Heart right ventricle (tissue), 16 donors: ENCODE data around the gene CYP27A1. TPM values are rescaled to one million over a fixed set of nuclear protein-coding genes. Genes with fewer than 3 reads are reported as not detected.

Source experiments
- ATAC-seq, 8 donors: fragments of 200-7000 bp; cut with Tn5 transposase; one replicate each; pipeline ENCODE4 v1.9.1; 2020; ENCODE audit warnings: mild to moderate bottlenecking in 8 of 8, moderate library complexity in 8 of 8, moderate number of reproducible peaks in 1 of 8
- DNase-seq, 2 donors: peaks; one replicate each; pipeline ENCODE4 v3.0.0-alpha.2; 2020
- H3K27ac ChIP-seq, 10 donors: fragments of 200-600 bp; sonication (generic) in 2 of 10; one replicate each; pipeline versions ENCODE4 v1.5.0 to v1.8.0; 2020 to 2022; ENCODE audit warnings: mild to moderate bottlenecking in 3 of 10
- H3K27me3 ChIP-seq, 7 donors: fragments of 200-600 bp; one replicate each; pipeline ENCODE4 v1.8.0; 2021 to 2022; ENCODE audit warnings: mild to moderate bottlenecking in 2 of 7
- H3K36me3 ChIP-seq, 9 donors: fragments of 200-600 bp; sonication (generic) in 1 of 9; one replicate each; pipeline versions ENCODE4 v1.5.0 to v1.8.0; 2020 to 2022; ENCODE audit warnings: mild to moderate bottlenecking in 2 of 9
- H3K4me1 ChIP-seq, 9 donors: fragments of 200-600 bp; sonication (generic) in 1 of 9; one replicate each; pipeline versions ENCODE4 v1.5.0 to v1.8.0; 2020 to 2022; ENCODE audit warnings: mild to moderate bottlenecking in 4 of 9
- H3K4me3 ChIP-seq, 10 donors: fragments of 200-600 bp; sonication (generic) in 2 of 10; one replicate each; pipeline versions ENCODE4 v1.5.0 to v1.8.0; 2020 to 2022; ENCODE audit warnings: mild to moderate bottlenecking in 7 of 10, moderate library complexity in 2 of 10
- H3K9me3 ChIP-seq, 11 donors: fragments of 200-600 bp in 10 of 11; sonication (generic) in 2 of 11; one replicate each; pipeline versions ENCODE4 v1.5.0 to v1.8.0; 2013 to 2022; ENCODE audit warnings: mild to moderate bottlenecking in 2 of 11, control low read depth in 1 of 11, moderate library complexity in 1 of 11
- WGBS, 2 donors: extraction: QIAGEN DNeasy Blood & Tissue Kit; methylation state at CpG; one replicate each; pipeline ENCODE4 v1.1.7; 2013; ENCODE audit warnings: inconsistent platforms in 1 of 2; 5-methylcytosine and 5-hydroxymethylcytosine counted together
- intact Hi-C, 10 donors: fragments of 100-400 bp; cut with DNase I; formaldehyde crosslinking; loops; one replicate each; pipeline versions ENCODE4 v1.11.1 to v1.14.2; 2022
- polyA plus RNA-seq, 2 donors: library from polyadenylated mRNA; stranded (reverse); fragments of 200-250 nt; gene quantifications; one replicate each; pipeline ENCODE4 v1.2.3, GENCODE V29; 2013
- total RNA-seq, 10 donors: library from RNA; stranded (reverse); fragmentation: NEBNext Ultra II Directional in 3 of 10; extraction: Animal tissue kit (Norgen Biotek cat#: 25700) in 3 of 10; gene quantifications; one replicate each; pipeline versions ENCODE4 v1.2.1 to v1.2.4, GENCODE V29; 2021 to 2023
- TF ChIP-seq, protein P1 (sequence below), 9 donors: fragments of 200-600 bp; sonication (generic) in 2 of 9; IDR thresholded peaks; one replicate each; pipeline versions ENCODE4 v1.5.0 to v1.8.0; 2021 to 2022; ENCODE audit warnings: antibody characterized with exemption in 9 of 9, mild to moderate bottlenecking in 5 of 9, moderate library complexity in 1 of 9
- donor health status: Arrhythmogenic right ventricular cardiomyopathy.
- donor health status: ischemic (EF 13 %, LVEDD 7.1; RV severe dilation, severe dysfunction).
- donor health status: healthy with polysubstance abuse.
- donor health status: DM: no; HTN: yes; CAD: no.
- donor health status: DM: no; HTN: no; CAD: no.
- donor health status: ischemic (EF 25% LVEDD 6.9; RV normal size, moderate dysfunction).
- donor health status: ischemic (EF 25% LVEDD 5.7; RV mildly dilated, moderate dysfunction).
- donor health status: healthy.
- donor health status: DM: yes; HTN: yes; CAD: no.
- donor health status: Ischemic cardiomyopathy.
- donor health status: ischemic (EF 35%, LVEDD 5.7; RV mildly dilated, moderate dysfunction).
- donor health status: nonischemic (EF 11% LVEDD 7.7; RV severe dilation, severe dysfunction).
- donor health status: DM: yes; HTN: yes; CAD: no.
- donor health status: PGD.
- donor health status: ischemic (EF 29% LVEDD 5.4; RV normal size, mild dysfunction).
- donor health status: nonischemic (EF 23%, LVEDD 6.1; RV moderate dilation, normal function).

The CYP27A1 gene
- total and polyA plus RNA-seq, 12 donors, result 3.7 to 12.8 (median 7.6) TPM

DNA sequence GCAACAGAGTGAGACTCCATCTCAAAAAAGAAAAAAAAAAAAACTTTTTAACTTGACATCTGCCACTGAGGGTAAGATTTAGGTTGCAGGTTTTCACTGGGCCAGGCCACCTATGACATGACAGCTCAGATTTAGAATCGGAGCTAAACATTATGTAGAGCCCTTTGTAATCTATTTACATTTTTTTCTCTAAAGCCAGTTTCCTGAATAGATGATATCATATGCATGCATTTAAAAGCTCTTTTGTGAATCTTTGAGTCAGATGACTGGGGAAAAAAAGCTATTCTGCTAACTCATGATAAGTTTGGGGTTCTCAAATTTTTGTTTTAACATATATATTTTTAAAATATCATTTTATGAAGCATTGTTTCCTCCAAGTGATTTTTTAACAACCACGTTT lies 28.3 kb downstream of the CYP27A1 start:
- no peak overlapping the region for H3K27ac ChIP-seq
- no peaks in the 10 kb centered on the region for H3K27me3 ChIP-seq
- H3K36me3 ChIP-seq, result peaks cover 0 to 34% (median 12%) of the 10 kb centered on the region in 9 donors
- peaks cover 0 to 19% (median 11%) of the 10 kb centered on the region in 9 donors for H3K4me1 ChIP-seq
- DNase-seq (no peak), ATAC-seq (no peak)
- H3K9me3 ChIP-seq, result no peaks in the 10 kb centered on the region
- no peak overlapping the region for H3K4me3 ChIP-seq
- 72 to 73% methylated on average over 2 of the region's 2 CpGs for WGBS, 2 donors
- intact Hi-C loops, result no loop called here
- TF ChIP-seq, protein P1, sequence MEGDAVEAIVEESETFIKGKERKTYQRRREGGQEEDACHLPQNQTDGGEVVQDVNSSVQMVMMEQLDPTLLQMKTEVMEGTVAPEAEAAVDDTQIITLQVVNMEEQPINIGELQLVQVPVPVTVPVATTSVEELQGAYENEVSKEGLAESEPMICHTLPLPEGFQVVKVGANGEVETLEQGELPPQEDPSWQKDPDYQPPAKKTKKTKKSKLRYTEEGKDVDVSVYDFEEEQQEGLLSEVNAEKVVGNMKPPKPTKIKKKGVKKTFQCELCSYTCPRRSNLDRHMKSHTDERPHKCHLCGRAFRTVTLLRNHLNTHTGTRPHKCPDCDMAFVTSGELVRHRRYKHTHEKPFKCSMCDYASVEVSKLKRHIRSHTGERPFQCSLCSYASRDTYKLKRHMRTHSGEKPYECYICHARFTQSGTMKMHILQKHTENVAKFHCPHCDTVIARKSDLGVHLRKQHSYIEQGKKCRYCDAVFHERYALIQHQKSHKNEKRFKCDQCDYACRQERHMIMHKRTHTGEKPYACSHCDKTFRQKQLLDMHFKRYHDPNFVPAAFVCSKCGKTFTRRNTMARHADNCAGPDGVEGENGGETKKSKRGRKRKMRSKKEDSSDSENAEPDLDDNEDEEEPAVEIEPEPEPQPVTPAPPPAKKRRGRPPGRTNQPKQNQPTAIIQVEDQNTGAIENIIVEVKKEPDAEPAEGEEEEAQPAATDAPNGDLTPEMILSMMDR (IDR thresholded peaks at IDR 0.05), result no peak

DNA sequence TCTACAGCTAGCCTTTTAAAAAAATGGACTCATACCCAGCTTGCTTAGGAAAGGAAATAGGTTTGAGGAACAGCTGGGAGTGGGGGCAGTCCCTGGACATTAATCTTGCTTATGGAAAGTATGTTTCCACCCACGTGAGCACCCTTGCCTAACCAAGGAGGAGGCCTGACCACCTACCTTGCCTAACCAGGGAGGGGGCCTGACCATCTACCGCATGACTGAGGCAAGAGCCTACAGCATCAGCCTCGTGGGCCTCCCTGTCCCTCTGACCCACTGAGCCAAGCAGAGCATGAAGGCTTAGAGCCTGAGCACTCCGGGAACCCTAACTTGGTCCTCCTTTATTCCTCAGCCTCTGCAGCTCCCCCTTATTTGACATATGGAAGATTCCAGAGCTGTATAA lies 29.4 kb downstream of the CYP27A1 start:
- Histone ChIP-seq H3K27me3 (no peaks in the 10 kb centered on the region), H3K9me3 (no peaks in the 10 kb centered on the region), H3K4me1 (peaks cover 0 to 9% (median 2%) of the 10 kb centered on the region in 9 donors), H3K27ac (no peak overlapping the region), H3K4me3 (no peak overlapping the region), H3K36me3 (peaks cover 0 to 45% (median 12%) of the 10 kb centered on the region in 9 donors)
- no peak for ATAC-seq
- intact Hi-C loops, result no loop called here
- WGBS, 2 donors, result 71 to 83% methylated on average over 4 of the region's 4 CpGs
- no peak for DNase-seq
- TF ChIP-seq, protein P1 (IDR thresholded peaks at IDR 0.05), result no peak

DNA sequence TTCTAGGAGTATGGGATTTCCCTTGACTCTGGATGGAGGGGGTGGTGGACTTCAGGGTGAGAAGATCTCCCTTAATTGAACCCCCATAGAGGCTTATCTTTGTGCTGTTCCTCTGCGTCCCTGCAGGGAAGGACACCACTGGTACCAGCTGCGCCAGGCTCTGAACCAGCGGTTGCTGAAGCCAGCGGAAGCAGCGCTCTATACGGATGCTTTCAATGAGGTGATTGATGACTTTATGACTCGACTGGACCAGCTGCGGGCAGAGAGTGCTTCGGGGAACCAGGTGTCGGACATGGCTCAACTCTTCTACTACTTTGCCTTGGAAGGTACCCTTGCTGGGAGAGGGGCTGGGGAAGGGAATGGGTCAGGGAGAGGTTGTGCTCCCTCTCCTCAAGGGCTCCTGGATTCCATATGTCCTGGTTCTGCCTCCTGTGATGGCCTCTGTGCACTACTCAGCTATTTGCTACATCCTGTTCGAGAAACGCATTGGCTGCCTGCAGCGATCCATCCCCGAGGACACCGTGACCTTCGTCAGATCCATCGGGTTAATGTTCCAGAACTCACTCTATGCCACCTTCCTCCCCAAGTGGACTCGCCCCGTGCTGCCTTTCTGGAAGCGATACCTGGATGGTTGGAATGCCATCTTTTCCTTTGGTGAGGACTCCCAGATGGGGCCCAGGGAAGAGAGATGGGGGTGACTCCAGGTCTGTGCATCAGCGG lies 30.3 kb downstream of the CYP27A1 start:
- no peak for ATAC-seq
- no peak for DNase-seq
- Histone ChIP-seq H3K27ac (no peak overlapping the region), H3K4me1 (peaks cover 0 to under 1% (median 0%) of the 10 kb centered on the region in 9 donors), H3K9me3 (no peaks in the 10 kb centered on the region), H3K4me3 (no peak overlapping the region), H3K36me3 (peaks cover 0 to 54% (median 12%) of the 10 kb centered on the region in 9 donors), H3K27me3 (no peaks in the 10 kb centered on the region)
- WGBS, 2 donors, result 97% methylated on average over 21 of the region's 21 CpGs
- TF ChIP-seq, protein P1 (IDR thresholded peaks at IDR 0.05), result no peak
- intact Hi-C loops, result no loop called here

DNA sequence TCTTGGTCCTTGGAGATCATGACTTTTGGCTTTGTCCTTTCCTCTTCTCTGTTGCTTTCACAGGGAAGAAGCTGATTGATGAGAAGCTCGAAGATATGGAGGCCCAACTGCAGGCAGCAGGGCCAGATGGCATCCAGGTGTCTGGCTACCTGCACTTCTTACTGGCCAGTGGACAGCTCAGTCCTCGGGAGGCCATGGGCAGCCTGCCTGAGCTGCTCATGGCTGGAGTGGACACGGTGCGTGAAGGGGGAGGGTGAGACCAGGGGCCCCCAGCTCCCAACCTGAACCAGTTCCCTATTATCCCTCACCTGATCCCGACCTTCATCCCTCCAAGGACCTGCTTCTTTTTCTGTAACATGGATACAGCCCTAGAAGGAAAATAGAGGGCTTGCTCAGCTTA lies 30.9 kb downstream of the CYP27A1 start:
- Histone ChIP-seq H3K27ac (no peak overlapping the region), H3K9me3 (no peaks in the 10 kb centered on the region), H3K4me3 (no peak overlapping the region), H3K36me3 (peaks cover 0 to 59% (median 12%) of the 10 kb centered on the region in 9 donors), H3K4me1 (no peaks in the 10 kb centered on the region), H3K27me3 (no peaks in the 10 kb centered on the region)
- DNase-seq (no peak), ATAC-seq (no peak)
- WGBS, 2 donors, result 95 to 100% methylated on average over 5 of the region's 5 CpGs
- intact Hi-C loops, result no loop called here
- TF ChIP-seq, protein P1 (IDR thresholded peaks at IDR 0.05), result no peak
